ENCODE results near the gene NUP214.

GRCh38 chr9:131112374-131113154 is 12.8 kb upstream of the NUP214 start:
- TF ChIP-seq RAD21 (IDR thresholded peaks at IDR 0.05; ENCODE audit: low read length) (no peak), CTCF (conservative IDR thresholded peaks at IDR 0.05; ENCODE audit: low read depth, low read length) (no peak), POLR2A (IDR thresholded peaks at IDR 0.05; ENCODE audit: low read depth, low read length) (no peak), USF2 (IDR thresholded peaks at IDR 0.05; ENCODE audit: low read depth, low read length) (no peak), FOS (IDR thresholded peaks at IDR 0.05; ENCODE audit: low read depth, low read length) (no peak), SMC3 (IDR thresholded peaks at IDR 0.05; ENCODE audit: low read depth, low read length) (no peak)
